Suppressor macrophage treated with lipopolysaccharide for 4 hours (primary cell): ENCODE measurements around the gene ORC4.

ENCODE experiments used
- DNase-seq: peaks from one replicate; pipeline ENCODE4 v3.0.0-alpha.2; 2020

The ORC4 gene

DNA sequence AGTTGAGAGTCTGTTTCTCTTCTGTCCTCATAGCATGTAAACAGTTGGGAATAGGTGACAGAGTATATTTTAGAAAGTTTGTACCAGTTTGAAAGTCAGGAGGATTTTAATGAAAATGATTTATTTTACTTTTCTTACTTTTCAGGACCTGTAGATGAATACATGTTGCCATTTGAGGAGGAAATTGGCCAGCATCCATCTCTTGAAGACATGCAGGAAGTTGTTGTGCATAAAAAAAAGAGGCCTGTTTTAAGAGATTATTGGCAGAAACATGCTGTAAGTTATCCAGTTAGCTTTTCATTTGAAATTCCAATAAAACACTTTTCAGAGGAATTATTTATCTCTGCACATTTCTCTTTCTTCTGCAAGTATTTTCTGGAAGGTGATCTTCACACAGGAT lies 94.7 kb downstream of the ORC4 start:
- DNase-seq = no peak

DNA sequence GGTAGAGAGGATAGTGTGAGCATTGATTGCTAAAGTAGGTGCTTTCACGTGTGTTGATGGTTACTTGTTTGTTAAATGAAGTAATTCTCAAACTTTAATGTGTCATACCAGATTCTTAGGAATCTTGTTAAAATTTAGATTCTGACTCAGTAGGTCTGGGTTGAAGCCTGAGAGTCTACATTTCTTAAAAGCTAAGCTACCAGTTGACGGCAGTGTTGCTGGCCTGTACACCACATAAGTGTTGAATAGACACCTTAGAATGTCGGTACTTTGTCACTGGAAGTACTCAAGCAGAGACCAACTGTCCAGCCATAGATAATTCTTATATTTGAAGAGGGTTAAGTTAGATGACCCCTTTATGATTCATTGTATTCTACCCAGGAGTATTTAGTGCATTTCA lies 95.9 kb downstream of the ORC4 start:
- no peak for DNase-seq

DNA sequence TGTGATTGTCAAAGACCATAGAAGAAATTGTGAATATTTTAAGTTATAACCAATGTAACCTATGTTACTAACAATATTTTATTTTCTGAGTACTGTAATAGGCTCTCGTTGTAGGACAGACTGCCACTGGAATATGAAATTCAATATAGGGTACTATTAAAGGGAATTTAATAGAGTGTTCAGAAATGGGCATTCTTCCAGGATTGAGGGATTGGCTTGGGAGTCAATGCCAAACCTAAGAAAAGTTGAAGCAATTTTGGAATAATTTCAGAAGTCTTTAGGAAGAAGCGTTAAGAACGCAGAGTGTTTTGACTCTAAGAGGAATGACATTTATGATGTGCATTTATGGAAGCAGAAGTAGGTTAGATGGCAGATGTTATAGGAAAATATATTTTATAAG lies 96.7 kb downstream of the ORC4 start:
- no peak for DNase-seq

DNA sequence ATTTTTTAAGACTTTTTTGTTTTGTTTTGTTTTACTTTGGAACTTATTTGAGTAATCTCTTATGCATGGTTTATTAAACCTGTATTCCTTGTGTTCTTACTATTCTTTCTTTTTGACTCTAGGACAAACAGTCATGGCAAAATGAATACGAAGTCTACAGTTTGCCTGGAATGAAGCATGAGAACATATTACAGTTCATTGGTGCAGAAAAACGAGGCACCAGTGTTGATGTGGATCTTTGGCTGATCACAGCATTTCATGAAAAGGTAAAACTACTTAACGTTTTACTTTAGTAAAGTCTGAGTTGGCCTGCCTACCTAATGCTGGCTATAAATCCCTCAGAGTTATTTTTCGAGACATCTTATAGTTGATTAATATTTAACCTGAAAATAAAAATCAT lies 103.4 kb downstream of the ORC4 start:
- no peak for DNase-seq

DNA sequence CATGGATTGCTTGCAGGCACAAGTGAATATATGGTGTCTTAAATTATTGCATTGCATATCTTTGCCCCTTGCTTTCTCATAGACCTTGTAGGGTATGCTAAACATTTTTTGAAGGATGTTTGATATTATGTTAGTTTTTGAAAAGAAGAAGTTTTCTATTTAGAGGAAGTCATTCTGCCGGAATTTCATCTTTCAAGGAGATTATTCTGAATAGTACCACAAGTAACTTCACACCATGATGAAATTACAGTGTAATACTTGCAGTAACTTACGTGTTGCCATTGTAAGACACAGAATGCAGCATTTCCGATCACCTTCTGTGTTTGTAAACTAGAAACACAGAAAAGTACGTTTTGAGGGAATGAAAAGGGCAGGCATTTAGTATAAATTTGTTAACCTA lies 103.8 kb downstream of the ORC4 start:
- DNase-seq = peak; percentile 10

DNA sequence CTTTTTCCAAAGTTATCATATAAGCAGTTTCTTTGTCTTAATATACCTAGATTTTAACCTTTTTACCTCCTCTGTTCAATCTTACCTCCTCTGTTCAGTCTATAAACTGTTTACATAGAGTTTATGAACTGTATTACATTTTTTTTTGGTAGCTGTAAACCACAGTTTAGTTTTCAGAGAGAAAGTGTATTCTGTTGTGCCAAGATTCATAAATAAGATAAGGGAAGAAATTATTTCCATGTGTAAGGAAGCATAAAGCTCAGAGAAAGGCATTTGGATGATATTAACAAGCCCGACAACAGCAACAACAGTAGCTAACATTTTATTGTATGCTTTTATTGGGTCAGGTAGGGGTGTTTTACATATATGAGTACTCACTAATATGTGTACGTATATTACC lies 104.5 kb downstream of the ORC4 start:
- no peak for DNase-seq

DNA sequence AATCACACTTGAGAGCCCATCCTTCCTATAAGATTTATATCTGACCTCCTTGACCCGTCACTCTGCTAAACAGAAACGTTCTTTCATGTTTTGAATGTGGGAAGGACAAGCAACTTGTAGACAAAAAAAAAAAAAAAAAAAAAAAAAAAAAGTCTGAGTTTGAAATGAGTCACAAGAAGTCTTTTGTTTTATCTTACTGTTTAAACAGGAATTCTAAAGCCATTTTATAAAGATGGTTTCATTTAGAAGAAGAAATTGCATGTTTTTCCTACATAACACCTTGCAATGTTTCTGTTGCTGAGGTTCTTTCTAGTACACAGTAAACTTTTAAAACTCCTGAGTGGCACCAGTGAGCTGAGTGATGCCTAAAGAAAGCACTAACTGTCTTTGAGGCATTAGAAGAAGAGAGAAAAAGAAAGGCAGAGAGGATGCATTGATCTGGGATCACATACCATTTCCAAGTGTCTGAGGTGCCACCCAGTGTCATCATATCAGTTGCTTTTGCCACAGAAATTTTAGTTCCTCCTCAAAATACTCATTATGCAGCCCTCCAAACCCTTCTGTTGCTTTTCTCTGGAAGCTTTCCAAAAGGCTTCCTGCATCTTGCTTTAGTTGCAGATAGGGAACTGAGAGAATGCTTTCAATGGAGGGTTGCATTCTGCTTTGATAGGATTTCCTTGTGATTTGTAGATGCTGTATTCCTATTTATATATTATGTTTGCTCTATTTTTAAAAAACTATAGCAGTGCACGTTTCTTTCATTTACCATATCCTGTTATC lies 106.6 kb downstream of the ORC4 start:
- peak; percentile 64 for DNase-seq

DNA sequence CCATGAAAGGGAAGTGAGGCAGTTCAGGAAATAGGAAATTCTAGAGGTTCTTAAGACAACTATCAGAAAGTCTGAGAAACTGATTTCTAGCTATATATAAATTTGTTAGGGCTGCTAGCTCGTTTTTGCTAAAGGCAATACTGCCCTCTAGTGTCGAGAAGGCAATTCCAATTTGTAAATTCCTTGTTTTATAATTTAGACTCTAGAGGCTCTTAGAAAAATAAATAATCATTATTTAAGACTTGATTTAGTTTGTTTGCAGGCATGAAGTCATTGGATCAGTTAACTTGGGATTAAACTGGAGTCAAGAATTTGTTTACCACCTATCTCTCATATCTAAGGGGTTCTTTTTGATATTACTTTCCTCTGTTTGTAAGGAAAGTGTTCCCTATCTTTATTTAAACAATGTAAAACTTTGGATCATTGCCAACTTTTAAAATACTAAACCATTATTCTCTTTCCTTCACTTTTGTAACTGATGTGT lies 109.5 kb downstream of the ORC4 start:
- DNase-seq = peak; percentile 75

DNA sequence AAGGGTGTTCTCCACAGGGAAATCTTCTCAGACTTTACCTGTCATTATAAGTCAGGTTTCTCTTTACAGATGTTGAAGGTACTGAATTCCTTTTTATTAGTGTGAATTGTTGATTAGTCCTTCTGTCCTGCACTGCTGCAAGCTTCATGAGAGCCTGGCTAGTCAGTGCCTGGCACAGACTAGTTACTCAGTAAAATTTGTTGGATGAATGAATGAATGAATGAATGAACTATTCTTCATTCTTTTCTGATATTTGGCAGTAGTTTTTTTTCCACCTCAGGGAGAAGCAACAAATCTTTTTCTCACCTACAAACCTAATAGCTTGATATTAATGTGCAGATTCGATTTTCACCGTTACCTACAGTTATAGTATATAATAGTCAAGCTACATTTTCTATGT lies 111.4 kb downstream of the ORC4 start:
- no peak for DNase-seq

DNA sequence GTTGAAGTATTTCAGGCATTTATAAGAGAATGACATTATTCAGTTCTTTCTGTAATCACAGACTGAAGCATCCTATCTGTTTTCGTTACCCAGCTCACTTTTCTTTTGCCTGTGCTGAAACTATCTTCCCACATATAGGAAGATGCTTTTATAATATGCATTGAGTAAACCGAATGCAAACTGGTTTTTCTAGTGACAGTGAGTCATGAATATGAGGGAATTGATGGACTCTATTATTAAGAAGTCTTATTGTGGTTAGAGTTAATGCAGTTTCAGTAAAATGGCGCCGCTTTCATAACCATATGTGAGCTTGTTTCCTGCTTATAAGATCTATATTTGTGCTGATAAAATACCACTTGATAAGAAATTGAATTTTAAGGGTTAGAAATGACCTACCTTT lies 116.5 kb downstream of the ORC4 start:
- DNase-seq = no peak

DNA sequence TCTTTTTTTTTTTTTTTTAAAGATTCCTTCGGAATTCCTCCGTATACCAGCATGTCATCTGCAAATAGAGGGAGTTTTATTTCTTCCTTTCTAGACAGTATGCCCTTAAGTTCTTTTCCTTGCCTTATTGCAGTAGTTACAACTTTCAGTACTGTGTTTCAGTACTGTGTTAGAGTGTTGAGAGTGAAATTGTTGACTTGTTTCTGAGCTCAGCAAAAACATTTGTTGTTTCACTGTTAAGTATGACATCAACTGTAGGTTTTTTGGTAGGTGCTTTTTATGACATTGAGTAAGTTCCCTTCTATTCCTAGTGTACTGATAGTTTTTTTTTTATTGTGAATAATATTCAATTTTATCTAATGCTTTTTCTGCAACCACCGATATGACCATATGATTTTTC lies 131.9 kb downstream of the ORC4 start:
- DNase-seq = peak; percentile 16

DNA sequence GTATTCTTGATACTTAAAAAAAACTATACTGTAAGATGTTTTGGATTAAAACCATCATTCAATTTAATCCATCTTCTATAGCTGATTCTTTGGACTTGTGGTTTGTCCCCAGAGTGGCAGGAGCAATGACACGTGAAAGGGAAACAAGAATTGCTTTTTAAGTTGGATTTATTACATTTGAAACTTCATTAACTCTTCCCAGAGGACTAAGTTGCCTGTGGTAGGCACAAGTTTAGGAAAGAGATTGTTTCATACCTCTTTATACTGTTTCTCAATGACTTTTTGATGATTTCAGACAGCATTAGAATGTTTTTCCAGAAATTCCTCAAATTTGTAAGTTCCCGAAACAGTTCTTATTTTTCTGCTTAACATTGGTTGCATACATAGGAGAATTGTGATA lies 134.4 kb downstream of the ORC4 start:
- DNase-seq = no peak

DNA sequence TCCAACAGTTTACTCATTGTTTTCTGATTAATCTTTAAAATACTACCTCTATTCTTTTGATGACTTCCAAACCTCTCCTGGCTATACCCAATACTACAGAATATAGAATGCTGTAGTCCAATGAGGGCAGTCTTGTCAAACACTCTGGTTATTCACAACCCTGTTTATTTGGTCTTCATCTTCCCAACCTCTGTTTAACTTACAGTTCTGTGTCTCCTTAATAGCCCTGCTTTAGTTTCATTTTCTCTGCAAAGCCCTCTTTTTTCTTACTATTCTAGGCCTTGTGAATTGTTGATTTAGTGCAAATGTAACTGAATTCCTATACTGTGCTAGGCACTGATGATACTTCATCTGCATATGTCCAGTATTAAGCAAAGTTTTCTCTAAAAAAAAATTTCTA lies 135.7 kb downstream of the ORC4 start:
- DNase-seq = no peak

DNA sequence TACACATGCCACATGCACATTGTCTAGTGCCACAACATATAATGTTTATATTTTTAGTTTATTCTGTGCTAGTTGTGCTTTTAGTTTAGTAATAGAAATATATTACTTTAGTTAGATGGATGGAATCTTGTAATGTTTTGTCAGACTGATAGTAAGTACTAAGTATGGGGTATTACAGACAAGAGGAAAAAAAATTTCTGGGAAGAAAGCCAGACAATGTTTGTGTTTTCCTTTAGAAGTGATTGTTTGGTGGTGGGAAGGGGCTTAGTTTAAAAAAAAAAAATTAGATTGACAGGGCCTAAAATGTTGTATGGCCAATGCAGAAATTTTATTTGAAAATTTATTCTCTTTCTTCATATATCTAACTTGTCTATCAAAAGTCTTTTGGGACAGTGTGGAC lies 137.9 kb downstream of the ORC4 start:
- DNase-seq = no peak
